GM19438 (cell line): ENCODE data around the gene B3GALT5.
"Not testable (repeated sequence)": the region's sequence is repeated elsewhere in the genome, so short reads cannot be mapped to it uniquely, and the experiment has no call there.

ENCODE experiments used
- ATAC-seq: cut with Tn5 transposase; IDR thresholded peaks from one replicate; pipeline ENCODE4 v1.9.1; 2021; ENCODE audit warnings: low read depth; ENCODE audit not compliant: unreplicated experiment

The B3GALT5 gene

DNA sequence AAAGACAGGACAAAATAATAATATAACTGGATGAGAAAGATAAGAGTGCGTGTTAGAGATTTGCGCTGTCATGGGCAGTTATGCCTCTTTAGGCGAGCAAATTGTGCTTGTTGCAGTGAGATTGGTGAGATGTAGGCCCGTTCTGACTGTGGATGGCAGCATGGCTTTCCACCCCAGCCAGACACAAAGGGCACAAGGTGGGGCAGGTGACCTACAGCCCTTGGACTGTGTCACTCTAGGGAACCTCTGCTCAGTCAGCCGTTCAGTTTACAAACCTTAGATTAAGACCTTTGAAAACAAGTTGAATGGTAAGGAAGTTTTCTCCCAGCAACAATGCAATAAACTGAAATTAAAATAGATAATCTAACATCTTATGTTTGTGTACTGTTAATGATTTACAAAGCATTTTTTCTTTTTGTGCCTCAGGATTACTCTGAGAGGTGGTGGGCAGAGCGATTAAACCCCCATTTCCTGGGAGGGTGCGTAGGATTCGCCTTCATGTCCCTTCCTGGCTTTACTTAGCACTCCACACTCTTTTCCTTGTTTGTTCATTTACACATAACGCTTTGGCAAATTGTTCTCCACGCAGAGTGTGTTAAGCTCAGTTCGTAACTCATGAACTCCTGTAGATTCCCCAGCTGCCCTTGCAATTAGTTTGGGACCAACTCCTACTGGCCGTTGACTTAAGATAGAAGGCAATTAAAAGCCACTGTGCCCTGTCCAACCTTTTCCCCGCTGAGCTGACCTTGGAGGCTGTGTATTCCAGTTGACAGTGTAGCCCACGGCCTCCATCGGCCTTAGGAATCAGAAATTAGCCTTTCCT is 74.1 kb downstream of the B3GALT5 start:
- no peak for ATAC-seq

DNA sequence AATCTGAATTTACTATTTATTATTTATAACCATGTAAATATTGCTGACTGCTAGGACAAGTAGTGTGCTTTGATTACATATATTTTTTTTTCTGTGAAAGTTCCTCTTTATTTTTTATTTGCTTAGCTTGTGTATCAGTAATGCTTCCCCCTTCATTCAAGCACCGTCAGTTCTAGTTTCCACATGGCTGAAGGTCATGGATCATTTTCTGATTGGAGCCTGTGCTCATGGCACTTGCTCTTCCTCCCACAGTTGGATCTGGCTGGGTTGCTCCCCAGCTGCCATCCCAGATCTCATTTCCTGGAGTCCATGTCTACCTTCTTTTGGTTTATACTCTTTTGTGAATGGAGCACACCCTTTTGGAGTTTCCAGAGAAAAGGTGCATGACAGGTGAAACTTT is 75.3 kb downstream of the B3GALT5 start:
- no peak for ATAC-seq

DNA sequence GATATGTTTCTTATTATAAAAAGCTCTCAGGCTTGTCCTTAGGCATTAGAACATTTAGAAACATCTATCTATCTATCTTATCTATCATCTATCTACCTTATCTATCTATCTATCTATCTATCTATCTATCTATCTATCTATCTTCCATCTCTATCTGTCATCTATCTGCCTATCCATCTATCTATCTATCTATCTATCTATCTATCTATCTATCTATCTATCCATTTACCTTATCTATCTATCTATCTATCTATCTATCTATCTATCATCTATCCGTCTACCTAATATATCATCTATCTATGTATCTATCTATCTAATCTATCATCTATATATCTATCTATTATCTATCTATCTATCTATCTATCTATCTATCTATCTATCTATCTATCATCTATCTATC is 77.1 kb downstream of the B3GALT5 start:
- not testable (repeated sequence) for ATAC-seq

DNA sequence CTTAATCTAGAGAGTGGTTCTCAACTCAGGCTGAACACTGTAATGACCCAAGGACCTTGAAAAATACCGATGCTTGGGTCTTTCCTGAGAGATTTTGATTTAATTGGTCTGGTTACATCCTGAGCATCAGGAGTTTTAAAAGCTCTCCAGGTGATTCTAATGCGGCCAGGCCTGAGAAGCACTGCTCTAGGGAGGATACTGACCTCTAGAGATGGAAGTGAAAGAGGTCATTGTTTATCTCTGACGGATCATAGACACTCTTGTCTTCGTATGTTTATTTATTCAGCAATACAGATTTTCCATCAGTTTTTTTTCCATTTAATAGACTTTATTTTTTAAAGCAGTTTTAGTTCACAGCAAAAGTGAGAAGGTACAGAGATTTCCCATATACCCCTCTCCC is 77.7 kb downstream of the B3GALT5 start:
- no peak for ATAC-seq

DNA sequence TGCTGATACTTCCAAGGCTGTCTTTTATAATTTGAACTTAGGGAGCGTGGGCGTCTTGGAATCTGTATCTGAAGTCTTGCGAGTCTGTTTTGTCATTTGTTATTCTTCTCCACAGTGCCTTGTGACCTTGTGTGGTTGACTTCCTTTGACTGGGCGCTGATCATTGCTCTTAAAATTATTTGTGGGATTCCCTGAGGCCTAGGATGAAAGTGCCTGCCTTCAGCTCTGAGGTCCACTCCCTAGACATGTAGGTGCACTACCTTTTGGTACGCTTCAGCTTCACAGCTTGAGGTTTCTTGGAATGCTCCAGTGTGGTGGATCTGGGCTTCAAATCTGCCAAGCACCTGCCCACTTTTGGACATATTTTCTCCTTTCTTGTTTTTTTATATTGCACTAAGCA is 82.0 kb downstream of the B3GALT5 start:
- ATAC-seq: no peak

DNA sequence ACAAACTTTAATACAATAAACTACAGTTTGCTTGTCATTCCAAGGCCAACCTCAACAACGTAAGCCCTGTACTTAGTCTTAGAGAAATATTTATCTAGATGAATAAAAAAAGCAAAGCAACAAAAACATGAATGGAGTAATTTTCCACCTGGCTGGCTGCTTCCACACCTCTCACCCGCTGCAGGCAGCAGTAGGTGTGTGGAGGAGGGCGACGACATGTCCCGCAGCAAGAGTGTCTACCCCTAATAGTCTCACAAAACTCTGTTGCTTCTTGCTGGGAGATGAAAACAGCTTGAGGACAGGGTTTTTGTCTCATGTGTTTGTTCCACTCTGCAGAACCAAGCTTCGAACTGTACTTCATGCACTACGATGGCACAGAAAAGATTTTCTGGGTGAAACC is 83.5 kb downstream of the B3GALT5 start:
- ATAC-seq: no peak

DNA sequence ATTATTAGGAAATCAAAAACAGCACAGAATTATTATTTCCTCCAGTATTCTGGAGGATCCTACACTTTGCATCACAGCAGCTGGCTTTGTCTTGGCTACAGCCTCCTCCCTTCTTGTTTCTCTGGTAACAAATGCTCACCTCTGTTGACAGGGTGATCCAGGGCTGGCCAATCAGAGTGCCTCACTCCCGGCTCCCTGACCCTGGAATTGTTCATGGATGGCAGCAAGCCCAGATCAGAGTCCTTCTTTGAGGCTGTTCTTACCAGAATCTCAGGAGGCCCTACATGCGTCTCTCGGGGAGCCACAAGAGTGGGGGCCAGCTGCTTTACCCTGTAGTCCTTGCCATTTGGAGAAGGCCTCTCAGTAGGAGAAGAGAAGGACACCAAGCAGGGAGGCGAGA is 83.9 kb downstream of the B3GALT5 start:
- no peak for ATAC-seq

DNA sequence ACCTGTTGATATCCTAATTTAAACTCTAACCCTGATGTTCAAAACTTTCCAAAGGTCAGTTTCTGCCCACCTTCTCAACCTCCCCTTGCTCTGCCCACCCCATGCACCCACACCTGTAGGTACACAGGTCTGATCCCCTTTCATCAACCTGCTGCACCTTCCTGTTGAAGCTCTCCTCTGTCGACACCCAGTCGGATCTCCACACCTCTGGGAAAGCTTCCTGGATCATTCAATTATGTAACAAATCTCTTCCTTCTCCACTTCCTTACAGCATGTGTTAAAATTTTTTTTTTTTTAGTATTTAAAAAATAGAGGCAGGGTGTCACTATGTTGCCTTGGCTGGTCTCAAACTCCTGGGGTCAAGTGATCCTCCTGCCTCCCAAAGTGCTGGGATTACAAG is 87.6 kb downstream of the B3GALT5 start:
- no peak for ATAC-seq

DNA sequence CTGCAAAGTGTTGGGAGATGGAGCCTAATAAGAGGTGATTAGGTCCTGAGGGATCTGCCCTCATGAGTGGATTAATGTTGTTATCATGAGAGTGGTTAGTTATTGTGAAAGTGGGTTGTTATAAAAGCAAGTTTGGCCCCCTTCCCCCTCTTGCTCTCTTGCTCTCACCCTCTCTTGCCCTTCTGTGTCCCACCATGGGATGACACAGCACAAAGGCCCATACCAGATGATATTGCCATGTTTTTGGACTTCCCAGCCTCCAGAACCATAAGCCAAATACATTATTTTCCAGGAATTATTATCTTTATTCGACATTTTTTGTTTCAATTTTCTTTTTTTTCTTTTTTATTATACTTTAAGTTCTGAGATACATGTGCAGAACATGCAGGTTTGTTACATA is 90.8 kb downstream of the B3GALT5 start:
- no peak for ATAC-seq

DNA sequence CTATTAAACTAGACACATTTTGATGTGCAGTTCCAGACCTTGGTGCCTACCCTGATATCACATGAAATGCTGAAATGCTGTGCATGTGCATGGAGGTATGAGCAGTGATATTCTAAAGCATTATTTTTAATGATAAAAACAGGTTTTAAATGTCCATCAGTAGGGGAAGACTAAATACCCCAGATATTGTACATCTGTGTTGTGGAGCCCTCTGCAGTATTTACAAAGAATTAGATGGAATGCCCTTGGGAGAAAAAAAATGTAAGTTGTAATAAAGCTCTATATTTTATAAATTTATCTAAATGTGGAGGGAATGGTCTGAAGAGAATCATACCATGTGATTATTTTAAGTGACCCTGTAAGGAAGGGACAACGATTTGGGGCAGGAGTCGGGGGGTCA is 93.1 kb downstream of the B3GALT5 start:
- no peak for ATAC-seq

DNA sequence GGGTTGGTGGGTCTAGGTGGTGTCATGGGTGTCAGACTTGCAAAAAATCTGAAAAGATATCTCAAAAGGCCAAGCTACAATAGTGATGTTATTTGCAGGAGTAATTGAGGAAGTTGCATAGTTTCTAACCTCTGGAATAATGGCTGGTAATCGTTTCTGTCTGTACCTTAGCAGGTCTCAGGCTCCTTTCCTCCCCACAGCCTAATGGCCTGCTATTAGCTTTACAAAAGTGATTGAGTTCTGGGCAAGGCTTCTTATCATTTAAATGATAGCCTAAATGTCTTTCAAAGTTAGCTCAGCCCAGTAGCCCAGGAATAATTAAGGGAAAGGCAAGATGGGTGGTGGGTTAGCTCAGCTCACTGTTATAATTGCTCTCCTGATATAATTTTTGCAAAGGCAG is 94.6 kb downstream of the B3GALT5 start:
- no peak for ATAC-seq

DNA sequence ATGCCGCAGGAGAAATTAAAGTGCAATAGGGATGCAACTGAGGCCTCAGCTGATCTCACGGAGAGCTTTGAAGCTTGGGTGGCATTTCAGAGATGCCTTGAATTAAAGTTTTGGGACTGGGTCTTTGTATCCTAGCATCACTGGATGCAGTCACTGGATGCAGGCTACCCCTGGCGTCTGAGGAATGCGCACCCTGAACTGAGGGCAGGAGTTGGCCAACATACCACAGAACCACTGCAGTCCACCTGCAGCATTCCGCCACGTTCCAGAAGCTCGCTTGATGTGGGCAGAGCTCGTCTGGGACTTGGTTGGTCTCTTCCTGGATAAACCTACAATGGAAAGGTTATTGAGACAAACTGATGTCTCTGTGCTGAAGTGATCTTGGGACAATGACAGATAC is 98.1 kb downstream of the B3GALT5 start:
- no peak for ATAC-seq

DNA sequence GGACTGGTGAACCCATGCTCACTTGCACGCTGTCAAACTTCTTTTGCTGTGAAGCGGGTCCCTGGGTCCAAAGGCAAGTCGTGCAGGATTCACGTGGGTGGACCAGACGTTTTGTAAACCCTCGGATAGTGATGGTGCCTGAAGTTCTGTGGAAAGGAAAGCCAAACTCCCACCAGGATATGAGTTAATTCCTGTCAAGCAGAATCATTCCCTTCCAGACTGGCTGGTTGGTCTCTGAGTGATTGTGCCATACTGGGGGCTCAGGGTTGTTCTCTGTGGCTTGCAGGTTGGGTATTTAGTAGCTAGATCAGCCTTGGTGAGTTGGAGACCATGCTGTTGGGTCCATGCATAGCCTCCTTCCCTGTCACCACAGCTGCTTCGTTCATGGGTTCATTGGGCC is 99.5 kb downstream of the B3GALT5 start:
- no peak for ATAC-seq

DNA sequence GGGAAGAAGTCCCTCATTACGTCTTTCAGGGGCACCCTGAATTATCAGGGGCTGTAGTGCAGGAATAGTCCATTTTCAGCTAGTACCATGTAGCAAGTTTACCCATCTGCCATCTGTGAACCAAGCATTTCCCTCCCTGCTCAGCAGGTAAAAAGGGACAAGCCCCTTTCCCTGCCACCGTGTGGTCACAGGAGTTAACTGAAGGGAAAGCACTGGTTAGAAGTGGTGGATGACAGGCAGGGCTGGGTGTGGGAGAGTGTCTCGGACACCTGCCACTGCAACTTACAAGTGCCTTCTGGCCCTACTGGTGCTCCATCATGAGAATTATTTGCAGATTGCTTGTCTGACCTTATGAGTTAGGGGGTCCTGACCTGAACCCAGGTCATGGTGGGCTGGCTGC is 100.2 kb downstream of the B3GALT5 start:
- no peak for ATAC-seq

DNA sequence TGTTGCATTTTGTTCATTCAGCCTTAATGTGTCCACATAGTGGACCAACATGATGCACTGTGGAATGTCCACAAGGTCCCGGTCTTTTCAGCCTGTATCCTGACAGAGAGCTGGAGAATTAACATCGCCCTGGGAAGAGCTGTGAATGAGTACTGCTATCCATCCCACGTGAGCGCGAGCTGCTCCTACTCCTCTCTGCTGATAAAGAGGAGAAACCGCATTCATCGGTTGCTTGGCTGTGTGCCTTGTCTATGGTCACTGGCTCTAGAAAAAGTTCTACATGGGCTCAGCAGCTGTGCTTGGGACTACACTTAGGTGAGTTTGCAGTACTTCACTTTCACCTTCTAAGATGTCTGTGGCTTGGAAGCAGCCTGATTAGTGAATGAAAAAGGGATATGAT is 101.2 kb downstream of the B3GALT5 start:
- no peak for ATAC-seq

DNA sequence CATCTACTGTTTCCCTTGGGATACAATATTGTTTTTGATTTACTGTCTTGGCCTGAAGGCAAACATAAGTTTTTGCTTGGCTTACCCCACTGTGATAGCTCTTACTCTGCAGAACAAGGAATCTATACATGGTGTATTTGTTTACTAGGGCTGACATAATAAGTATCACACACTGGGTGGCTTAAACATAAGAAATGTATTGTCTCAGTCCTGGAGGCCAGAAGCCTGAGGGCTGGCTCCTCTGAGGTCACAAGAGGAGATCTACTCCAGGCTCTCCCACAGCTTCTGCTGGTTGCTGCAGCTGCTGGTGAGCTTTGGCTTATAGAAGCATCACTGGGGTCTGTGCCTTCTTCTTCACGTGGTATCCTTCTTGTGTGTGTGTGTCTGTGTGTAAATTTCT is 101.6 kb downstream of the B3GALT5 start:
- ATAC-seq: no peak

DNA sequence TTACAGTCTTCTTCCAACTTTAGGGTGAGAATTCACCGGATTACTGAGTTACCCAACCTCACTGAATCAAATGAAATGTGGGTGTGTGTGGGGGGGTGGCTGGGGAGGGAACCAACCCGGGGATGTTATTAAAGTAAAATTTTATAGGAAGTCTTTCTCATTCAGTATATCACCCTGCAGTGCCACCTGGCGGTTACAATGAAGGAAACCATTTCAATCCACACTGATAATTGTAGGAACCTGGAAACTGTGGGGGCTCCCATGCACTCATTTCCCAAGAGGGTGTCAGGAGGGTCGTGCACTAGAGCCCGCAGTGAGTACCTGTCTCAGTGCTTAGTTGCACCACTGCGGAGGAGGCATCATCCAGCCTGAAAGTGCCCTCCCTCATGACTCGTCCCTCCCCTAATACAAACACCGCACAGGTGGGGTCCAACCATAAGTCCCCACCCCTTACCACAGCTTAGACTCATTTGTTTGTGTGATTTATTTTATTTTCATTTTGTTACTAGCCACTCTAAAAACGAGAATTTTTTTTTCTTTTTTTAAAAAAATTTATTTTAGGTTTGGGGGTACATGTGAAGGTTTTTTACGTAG is 103.2 kb downstream of the B3GALT5 start:
- no peak for ATAC-seq

DNA sequence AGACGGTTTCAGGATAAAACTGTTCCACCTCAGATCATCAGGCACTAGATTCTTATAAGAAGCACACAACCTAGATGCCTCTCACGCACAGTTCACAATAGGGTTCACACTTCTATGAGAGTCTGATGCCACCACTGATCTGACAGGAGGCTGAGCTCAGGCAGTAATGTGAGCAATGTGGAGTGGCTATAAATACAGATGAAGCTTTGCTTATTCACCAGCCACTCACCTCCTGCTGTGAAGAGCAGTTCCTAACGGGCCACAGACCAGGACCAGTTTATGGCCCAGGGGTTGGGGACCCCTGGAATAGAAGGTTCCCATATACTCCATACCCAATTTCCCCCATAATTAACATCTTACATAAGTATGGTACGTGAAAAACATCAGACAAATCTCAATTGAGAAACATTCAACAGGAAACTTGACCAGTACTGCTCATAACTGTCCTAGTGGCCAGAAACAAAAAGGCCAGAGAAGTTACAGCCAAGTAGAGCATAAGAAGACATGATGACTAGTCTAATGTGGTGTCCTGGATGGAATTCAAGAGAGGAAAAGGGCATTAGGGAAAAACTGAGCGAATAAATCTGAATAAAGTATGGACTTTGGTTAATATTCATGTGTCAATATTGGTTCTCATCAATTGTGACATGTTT is 107.5 kb downstream of the B3GALT5 start:
- no peak for ATAC-seq

DNA sequence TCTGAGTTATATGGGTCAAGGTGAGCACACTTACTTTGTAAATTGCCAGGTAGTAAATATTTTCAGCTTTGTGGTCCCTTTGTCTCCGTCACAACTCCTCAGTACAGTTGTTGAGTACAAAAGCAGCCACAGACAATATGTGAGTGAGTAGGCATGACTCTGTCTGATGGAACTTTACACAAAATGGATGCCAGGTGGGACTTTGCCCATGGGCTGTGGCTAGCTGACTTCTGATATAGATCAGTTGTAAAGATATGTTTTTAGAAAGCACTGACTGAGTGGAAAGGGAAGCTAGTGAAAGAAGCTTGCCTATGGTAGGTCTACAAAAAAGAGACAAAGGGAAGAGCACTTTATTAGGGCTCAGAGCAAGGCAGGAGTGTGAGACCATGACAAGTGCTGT is 109.1 kb downstream of the B3GALT5 start:
- no peak for ATAC-seq
